ENCODE results near the gene OR52B6. TPM values are rescaled to one million over a fixed set of nuclear protein-coding genes. Genes with fewer than 3 reads are reported as not detected.
"Not testable (repeated sequence)": the region's sequence is repeated elsewhere in the genome, so short reads cannot be mapped to it uniquely, and the experiment has no call there.

The OR52B6 gene
- total RNA-seq, 5 donors from 2014 or later (not counting 1 experiment from before 2014, with no cell fraction given), result not detected

GRCh38 chr11:5600374-5600851 is 19.7 kb downstream of the OR52B6 start:
- H3K4me3 ChIP-seq (ENCODE audit: control insufficient read depth in 1 of 2, extremely low read depth in 1 of 2, low read length in 1 of 2), result no peak overlapping the region
- peaks cover 0 to 11% of the 10 kb centered on the region in 2 experiments for H3K4me1 ChIP-seq (ENCODE audit: control insufficient read depth in 1 of 2, extremely low read depth in 1 of 2, insufficient read depth in 2 of 2, low read length in 2 of 2)
- H3K27ac ChIP-seq (ENCODE audit: low read length), result no peak overlapping the region
- POLR2A ChIA-PET, result no interaction called here
- Mint-ChIP-seq H3K36me3 (no peaks in the 10 kb centered on the region), H3K4me1 (peaks cover 6 to 11% (median 7%) of the 10 kb centered on the region in 3 donors), H3K27me3 (peaks cover 6 to 15% of the 10 kb centered on the region in 2 donors), H3K27ac (no peak overlapping the region), H3K9me3 (no peaks in the 10 kb centered on the region), H3K4me3 (no peak overlapping the region)
- WGBS (ENCODE audit: insufficient coverage), result 51% methylated on average over 8 of the region's 9 CpGs
- peaks cover 0 to 3% of the 10 kb centered on the region in 2 experiments for H3K27me3 ChIP-seq (replicated peaks in 1 of 2; ENCODE audit: control insufficient read depth in 2 of 2, extremely low read depth in 1 of 2, insufficient read depth in 2 of 2, low read length in 1 of 2)
- H3K9me3 ChIP-seq, result no peaks in the 10 kb centered on the region
- no peaks in the 10 kb centered on the region for H3K36me3 ChIP-seq (ENCODE audit: control insufficient read depth in 2 of 2, extremely low read depth in 1 of 2, insufficient read depth in 1 of 2, low read length in 1 of 2)
- ATAC-seq (replicated peaks in 1 of 4), result peak; percentile 78 to 90 (median 88)
- peak; percentile 12 to 75 (median 50) for DNase-seq
- CTCF ChIA-PET, result interaction anchor here (0.6 to 1.6 kb wide), 9 partner anchors 8 to 721 kb away, joined by 3 to 5 read pairs (median 4); partner anchors contain the start of genes TRIM22 (in 1 of the 2) and TRIM5 (in 1 of the 2)

GRCh38 chr11:5602791-5603190 is 22.1 kb downstream of the OR52B6 start:
- H3K27me3 ChIP-seq (replicated peaks in 1 of 2; ENCODE audit: control insufficient read depth in 2 of 2, extremely low read depth in 1 of 2, insufficient read depth in 2 of 2, low read length in 1 of 2); H3K27ac ChIP-seq (ENCODE audit: low read length); H3K36me3 Mint-ChIP-seq; H3K4me3 Mint-ChIP-seq; ATAC-seq (replicated peaks in 1 of 4); H3K9me3 ChIP-seq; DNase-seq; H3K27ac Mint-ChIP-seq; H3K4me3 ChIP-seq (ENCODE audit: control insufficient read depth in 1 of 2, extremely low read depth in 1 of 2, low read length in 1 of 2); H3K4me1 Mint-ChIP-seq; H3K4me1 ChIP-seq (ENCODE audit: control insufficient read depth in 1 of 2, extremely low read depth in 1 of 2, insufficient read depth in 2 of 2, low read length in 2 of 2); POLR2A ChIA-PET; H3K9me3 Mint-ChIP-seq; CTCF ChIA-PET; H3K27me3 Mint-ChIP-seq; H3K36me3 ChIP-seq (ENCODE audit: control insufficient read depth in 2 of 2, extremely low read depth in 1 of 2, insufficient read depth in 1 of 2, low read length in 1 of 2): not testable (repeated sequence)
- no CpG with 5 or more reads among the region's 4 CpGs for WGBS (ENCODE audit: insufficient coverage)

- ATAC-seq (replicated peaks in 1 of 4) (no peak), DNase-seq (no peak)
- H3K4me3 ChIP-seq (ENCODE audit: control insufficient read depth in 1 of 2, extremely low read depth in 1 of 2, low read length in 1 of 2), result no peak overlapping the region
- WGBS (ENCODE audit: insufficient coverage), result 85% methylated on average over 6 of the region's 8 CpGs
- no peak overlapping the region for H3K27ac Mint-ChIP-seq
- H3K4me3 Mint-ChIP-seq, result no peak overlapping the region
- H3K4me1 ChIP-seq (ENCODE audit: control insufficient read depth in 1 of 2, extremely low read depth in 1 of 2, insufficient read depth in 2 of 2, low read length in 2 of 2), result no peaks in the 10 kb centered on the region
- no peaks in the 10 kb centered on the region for H3K4me1 Mint-ChIP-seq
- no peaks in the 10 kb centered on the region for H3K36me3 Mint-ChIP-seq
- ChIA-PET POLR2A (no interaction called here), CTCF (no interaction called here)
- H3K9me3 ChIP-seq, result no peaks in the 10 kb centered on the region
- no peaks in the 10 kb centered on the region for H3K9me3 Mint-ChIP-seq
- no peaks in the 10 kb centered on the region for H3K27me3 Mint-ChIP-seq
- H3K36me3 ChIP-seq (ENCODE audit: control insufficient read depth in 2 of 2, extremely low read depth in 1 of 2, insufficient read depth in 1 of 2, low read length in 1 of 2), result no peaks in the 10 kb centered on the region
- no peak overlapping the region for H3K27ac ChIP-seq (ENCODE audit: low read length)
- H3K27me3 ChIP-seq (replicated peaks in 1 of 2; ENCODE audit: control insufficient read depth in 2 of 2, extremely low read depth in 1 of 2, insufficient read depth in 2 of 2, low read length in 1 of 2), result no peaks in the 10 kb centered on the region
Measured at GRCh38 chr11:5603326-5603725, 22.6 kb downstream of the OR52B6 start.

GRCh38 chr11:5604896-5605295 is 24.2 kb downstream of the OR52B6 start:
- Histone ChIP-seq H3K27ac (ENCODE audit: low read length) (no peak overlapping the region), H3K27me3 (replicated peaks in 1 of 2; ENCODE audit: control insufficient read depth in 2 of 2, extremely low read depth in 1 of 2, insufficient read depth in 2 of 2, low read length in 1 of 2) (no peaks in the 10 kb centered on the region), H3K9me3 (no peaks in the 10 kb centered on the region), H3K4me1 (ENCODE audit: control insufficient read depth in 1 of 2, extremely low read depth in 1 of 2, insufficient read depth in 2 of 2, low read length in 2 of 2) (no peaks in the 10 kb centered on the region), H3K36me3 (ENCODE audit: control insufficient read depth in 2 of 2, extremely low read depth in 1 of 2, insufficient read depth in 1 of 2, low read length in 1 of 2) (no peaks in the 10 kb centered on the region), H3K4me3 (ENCODE audit: control insufficient read depth in 1 of 2, extremely low read depth in 1 of 2, low read length in 1 of 2) (no peak overlapping the region)
- ChIA-PET POLR2A (no interaction called here), CTCF (no interaction called here)
- no peak for DNase-seq
- H3K27ac Mint-ChIP-seq, result no peak overlapping the region
- no peaks in the 10 kb centered on the region for H3K9me3 Mint-ChIP-seq
- H3K36me3 Mint-ChIP-seq, result no peaks in the 10 kb centered on the region
- no peaks in the 10 kb centered on the region for H3K4me1 Mint-ChIP-seq
- no peak overlapping the region for H3K4me3 Mint-ChIP-seq
- 50% methylated on average over 2 of the region's 4 CpGs for WGBS (ENCODE audit: insufficient coverage)
- ATAC-seq (replicated peaks in 1 of 4), result no peak
- no peaks in the 10 kb centered on the region for H3K27me3 Mint-ChIP-seq

- no peaks in the 10 kb centered on the region for H3K9me3 Mint-ChIP-seq
- DNase-seq, result no peak
- H3K36me3 Mint-ChIP-seq, result no peaks in the 10 kb centered on the region
- H3K4me1 Mint-ChIP-seq, result peaks cover 0 to 3% (median 0%) of the 10 kb centered on the region in 3 donors
- 65% methylated on average over 2 of the region's 5 CpGs for WGBS (ENCODE audit: insufficient coverage)
- no peak overlapping the region for H3K4me3 Mint-ChIP-seq
- H3K4me3 ChIP-seq (ENCODE audit: control insufficient read depth in 1 of 2, extremely low read depth in 1 of 2, low read length in 1 of 2), result no peak overlapping the region
- H3K4me1 ChIP-seq (ENCODE audit: control insufficient read depth in 1 of 2, extremely low read depth in 1 of 2, insufficient read depth in 2 of 2, low read length in 2 of 2), result no peaks in the 10 kb centered on the region
- H3K27me3 Mint-ChIP-seq, result no peaks in the 10 kb centered on the region
- no peak overlapping the region for H3K27ac Mint-ChIP-seq
- no peaks in the 10 kb centered on the region for H3K36me3 ChIP-seq (ENCODE audit: control insufficient read depth in 2 of 2, extremely low read depth in 1 of 2, insufficient read depth in 1 of 2, low read length in 1 of 2)
- H3K27ac ChIP-seq (ENCODE audit: low read length), result no peak overlapping the region
- CTCF ChIA-PET, result no interaction called here
- ATAC-seq (replicated peaks in 1 of 4), result no peak
- no peaks in the 10 kb centered on the region for H3K27me3 ChIP-seq (replicated peaks in 1 of 2; ENCODE audit: control insufficient read depth in 2 of 2, extremely low read depth in 1 of 2, insufficient read depth in 2 of 2, low read length in 1 of 2)
- POLR2A ChIA-PET, result no interaction called here
- no peaks in the 10 kb centered on the region for H3K9me3 ChIP-seq
Measured at GRCh38 chr11:5605849-5606248, 25.2 kb downstream of the OR52B6 start.

GRCh38 chr11:5608808-5609207 is 28.1 kb downstream of the OR52B6 start:
- CTCF ChIA-PET, result no interaction called here

GRCh38 chr11:5610446-5610845 is 29.8 kb downstream of the OR52B6 start:
- POLR2A ChIA-PET, result no interaction called here
- H3K36me3 ChIP-seq (ENCODE audit: control insufficient read depth in 2 of 2, extremely low read depth in 1 of 2, insufficient read depth in 1 of 2, low read length in 1 of 2), result no peaks in the 10 kb centered on the region
- no peaks in the 10 kb centered on the region for H3K9me3 Mint-ChIP-seq
- 54% methylated on average over 2 of the region's 5 CpGs for WGBS (ENCODE audit: insufficient coverage)
- H3K4me3 Mint-ChIP-seq, result no peak overlapping the region
- ATAC-seq (replicated peaks in 1 of 4), result no peak
- H3K27ac Mint-ChIP-seq, result no peak overlapping the region
- H3K4me3 ChIP-seq (ENCODE audit: control insufficient read depth in 1 of 2, extremely low read depth in 1 of 2, low read length in 1 of 2), result no peak overlapping the region
- no peak overlapping the region for H3K27ac ChIP-seq (ENCODE audit: low read length)
- CTCF ChIA-PET, result no interaction called here
- no peaks in the 10 kb centered on the region for H3K9me3 ChIP-seq
- no peaks in the 10 kb centered on the region for H3K4me1 ChIP-seq (ENCODE audit: control insufficient read depth in 1 of 2, extremely low read depth in 1 of 2, insufficient read depth in 2 of 2, low read length in 2 of 2)
- no peaks in the 10 kb centered on the region for H3K36me3 Mint-ChIP-seq
- peaks cover 0 to 5% (median 0%) of the 10 kb centered on the region in 3 donors for H3K4me1 Mint-ChIP-seq
- no peaks in the 10 kb centered on the region for H3K27me3 ChIP-seq (replicated peaks in 1 of 2; ENCODE audit: control insufficient read depth in 2 of 2, extremely low read depth in 1 of 2, insufficient read depth in 2 of 2, low read length in 1 of 2)
- H3K27me3 Mint-ChIP-seq, result no peaks in the 10 kb centered on the region
- DNase-seq, result no peak

More at GRCh38 chr11:5608808-5609207, 28.1 kb downstream of the OR52B6 start:
- Mint-ChIP-seq H3K9me3 (no peaks in the 10 kb centered on the region), H3K36me3 (no peaks in the 10 kb centered on the region), H3K4me3 (no peak overlapping the region), H3K4me1 (peaks cover 0 to 5% (median 0%) of the 10 kb centered on the region in 3 donors), H3K27me3 (no peaks in the 10 kb centered on the region), H3K27ac (no peak overlapping the region)
- no peak overlapping the region for H3K27ac ChIP-seq (ENCODE audit: low read length)
- no peaks in the 10 kb centered on the region for H3K36me3 ChIP-seq (ENCODE audit: control insufficient read depth in 2 of 2, extremely low read depth in 1 of 2, insufficient read depth in 1 of 2, low read length in 1 of 2)
- ATAC-seq (replicated peaks in 1 of 4), result no peak
- POLR2A ChIA-PET, result no interaction called here
- no peaks in the 10 kb centered on the region for H3K9me3 ChIP-seq
- H3K4me3 ChIP-seq (ENCODE audit: control insufficient read depth in 1 of 2, extremely low read depth in 1 of 2, low read length in 1 of 2), result no peak overlapping the region
- no peaks in the 10 kb centered on the region for H3K4me1 ChIP-seq (ENCODE audit: control insufficient read depth in 1 of 2, extremely low read depth in 1 of 2, insufficient read depth in 2 of 2, low read length in 2 of 2)
- no peaks in the 10 kb centered on the region for H3K27me3 ChIP-seq (replicated peaks in 1 of 2; ENCODE audit: control insufficient read depth in 2 of 2, extremely low read depth in 1 of 2, insufficient read depth in 2 of 2, low read length in 1 of 2)
- no peak for DNase-seq
- WGBS (ENCODE audit: insufficient coverage), result 91% methylated on average over 3 of the region's 6 CpGs

Data from T-cell (primary cell).